Stimulated activated CD4-positive, alpha-beta T cell treated with anti-CD3 and anti-CD28 coated beads, Interleukin-1b, Interleukin-23, amount 100 ng/mL, for 24 hours (primary cell): ENCODE measurements around the gene ATXN7L2.

Source experiments
- DNase-seq, 4 experiments: peaks; one replicate each; pipeline ENCODE4 v3.0.0-alpha.2; 2020; ENCODE audit warnings: low read depth in 4 of 4, low spot score in 1 of 4

Gene ATXN7L2

DNA sequence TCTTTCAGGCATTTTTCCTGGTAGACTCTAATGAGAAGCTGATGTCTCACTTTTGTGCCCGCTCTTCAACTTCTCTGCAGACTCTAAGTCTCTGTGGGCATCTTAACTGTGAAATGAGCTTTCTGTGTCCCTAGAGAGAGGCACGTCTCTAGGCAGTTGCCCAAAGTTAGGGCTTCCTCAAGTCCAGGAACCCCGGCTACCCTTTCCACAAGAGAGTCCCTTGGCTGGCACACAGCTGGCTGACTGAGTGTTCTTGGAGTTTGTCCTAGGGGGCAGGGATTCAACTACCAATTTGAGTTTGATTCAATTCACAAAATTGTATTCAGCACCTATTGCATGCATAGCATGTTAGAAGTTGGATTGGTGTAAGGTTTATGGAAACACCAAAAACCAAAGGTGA is 57.4 kb downstream of the ATXN7L2 start:
- no peak for DNase-seq
